GM18861 (cell line): Measurements from ENCODE around the gene CDCA7.
"Not testable (repeated sequence)": the region's sequence is repeated elsewhere in the genome, so short reads cannot be mapped to it uniquely, and the experiment has no call there.

Experiments
- ATAC-seq: cut with Tn5 transposase; IDR thresholded peaks from one replicate; pipeline ENCODE4 v1.9.1; 2021; ENCODE audit not compliant: unreplicated experiment

The CDCA7 gene

GRCh38 chr2:173354582-173355131 is at the start of gene CDCA7:
Gene CDCA7, plus strand, starts transcription at chr2:173354872. Its CDS starts 92 bp downstream, at chr2:173354964.
- peak; percentile 34 for ATAC-seq

GRCh38 chr2:173305303-173305702 is 49.4 kb upstream of the CDCA7 start:
- no peak for ATAC-seq

- ATAC-seq = peak; percentile 84
These were observed 47.4 kb upstream of the CDCA7 start for GRCh38 chr2:173307293-173307692.

GRCh38 chr2:173309370-173309769 is 45.3 kb upstream of the CDCA7 start:
- not testable (repeated sequence) for ATAC-seq

GRCh38 chr2:173311844-173312606 is 42.6 kb upstream of the CDCA7 start:
- ATAC-seq = no peak

- ATAC-seq = no peak
These were observed 31.3 kb upstream of the CDCA7 start for GRCh38 chr2:173323371-173323770.

- no peak for ATAC-seq
These were observed 27.9 kb upstream of the CDCA7 start for GRCh38 chr2:173326806-173327205.

GRCh38 chr2:173327421-173327820 is 27.3 kb upstream of the CDCA7 start:
- no peak for ATAC-seq

- ATAC-seq = not testable (repeated sequence)
These were observed 21.7 kb upstream of the CDCA7 start for GRCh38 chr2:173333003-173333402.

GRCh38 chr2:173339807-173340206 is 14.9 kb upstream of the CDCA7 start:
- ATAC-seq = no peak

GRCh38 chr2:173343921-173344320 is 10.8 kb upstream of the CDCA7 start:
- ATAC-seq = no peak

GRCh38 chr2:173346035-173346434 is 8.6 kb upstream of the CDCA7 start:
- ATAC-seq = no peak

GRCh38 chr2:173347305-173348168 is 7.1 kb upstream of the CDCA7 start:
- ATAC-seq = peak; percentile 76

GRCh38 chr2:173349287-173349686 is 5.4 kb upstream of the CDCA7 start:
- no peak for ATAC-seq

- no peak for ATAC-seq
These were observed 4.3 kb upstream of the CDCA7 start for GRCh38 chr2:173350383-173350782.

GRCh38 chr2:173351879-173352278 is 2.8 kb upstream of the CDCA7 start:
- ATAC-seq = no peak

- ATAC-seq = no peak
These were observed 1.1 kb upstream of the CDCA7 start for GRCh38 chr2:173353556-173353955.

- peak; percentile 61 for ATAC-seq
These were observed 545 bp upstream of the CDCA7 start for GRCh38 chr2:173354073-173354581.

- ATAC-seq = peak; percentile 22
These were observed 627 bp downstream of the CDCA7 start for GRCh38 chr2:173355132-173355865.

GRCh38 chr2:173355866-173356508 is 1.3 kb downstream of the CDCA7 start:
- no peak for ATAC-seq
